ENCODE data around the gene OGDH.

OGDH gene

GRCh38 chr7:44638611-44639557 lies 32.5 kb downstream of the OGDH start (continued):
- peak; percentile 47; the same call in 1 of the 2 replicates for TF ChIP-seq SP2 (tag by site-specific recombination; IDR thresholded peaks at IDR 0.05)
- TF ChIP-seq ZFP69B (tag by site-specific recombination; IDR thresholded peaks at IDR 0.05), result peak; percentile 100
- 0 out of 2 replicates have a peak, but pooled peaks have one; percentile 14 for TF ChIP-seq ZFHX2 (tag by site-specific recombination; conservative IDR thresholded peaks at IDR 0.05)
- 0 out of 2 replicates have a peak, but pooled peaks have one; percentile 23 for TF ChIP-seq ZIC2 (tag by site-specific recombination; IDR thresholded peaks at IDR 0.05)
- TF ChIP-seq SP3 (tag by site-specific recombination; IDR thresholded peaks at IDR 0.05), result peak; percentile 37; the same call in 1 of the 2 replicates
- TF ChIP-seq ZNF639 (tag by site-specific recombination; IDR thresholded peaks at IDR 0.05), result peak; percentile 70; the same call in 1 of the 2 replicates
- peak; percentile 11 for TF ChIP-seq ZBTB26 (tag by site-specific recombination; optimal IDR thresholded peaks at IDR 0.05)
- no peak for TF ChIP-seq ZNF530 (tag by site-specific recombination; IDR thresholded peaks at IDR 0.05; ENCODE audit: low read depth)
- TF ChIP-seq ZBTB1 (tag by site-specific recombination; IDR thresholded peaks at IDR 0.05), result no peak
- peak; percentile 75 for TF ChIP-seq KLF1 (tag by site-specific recombination; IDR thresholded peaks at IDR 0.05)
- TF ChIP-seq ZNF214 (tag by site-specific recombination; IDR thresholded peaks at IDR 0.05; ENCODE audit: borderline replicate concordance), result no peak
- peak; percentile 73 for TF ChIP-seq GLIS2 (tag by site-specific recombination; IDR thresholded peaks at IDR 0.05)
- TF ChIP-seq BCL11A (tag by site-specific recombination; IDR thresholded peaks at IDR 0.05; ENCODE audit: low read depth), result 0 out of 2 replicates have a peak, but pooled peaks have one; percentile 37
- TF ChIP-seq ZFP37 (tag by site-specific recombination; IDR thresholded peaks at IDR 0.05), result peak; percentile 71; the same call in 1 of the 2 replicates
- TF ChIP-seq GLIS1 (tag by site-specific recombination; IDR thresholded peaks at IDR 0.05), result peak; percentile 61
- TF ChIP-seq ZXDB (tag by site-specific recombination; IDR thresholded peaks at IDR 0.05), result peak; percentile 10; the same call in 1 of the 2 replicates
- 0 out of 2 replicates have a peak, but pooled peaks have one; percentile 26 for TF ChIP-seq ZNF660 (tag by site-specific recombination; IDR thresholded peaks at IDR 0.05)
- no peak for TF ChIP-seq ZNF580 (tag by site-specific recombination; IDR thresholded peaks at IDR 0.05)
- no peak for TF ChIP-seq ZNF560 (tag by site-specific recombination; IDR thresholded peaks at IDR 0.05; ENCODE audit: borderline replicate concordance)
- no peak for TF ChIP-seq ZBTB44 (tag by site-specific recombination; IDR thresholded peaks at IDR 0.05)
- peak; percentile 68; the same call in 1 of the 2 replicates for TF ChIP-seq SP7 (tag by site-specific recombination; IDR thresholded peaks at IDR 0.05)
- peak; percentile 87 for TF ChIP-seq PATZ1 (tag by site-specific recombination; IDR thresholded peaks at IDR 0.05)
- peak; percentile 55; the same call in 1 of the 2 replicates for TF ChIP-seq ZNF518A (tag by site-specific recombination; conservative IDR thresholded peaks at IDR 0.05; ENCODE audit: low read depth)
- TF ChIP-seq ATF2 (tag by site-specific recombination; IDR thresholded peaks at IDR 0.05; ENCODE audit: low read depth), result no peak
- peak; percentile 96 for TF ChIP-seq ZNF600 (tag by site-specific recombination; IDR thresholded peaks at IDR 0.05)
